GM19099 (cell line): ENCODE data around the gene PIK3IP1.

Experiments
- POLR2A ChIP-seq: IDR thresholded peaks from 3 replicates; pipeline ENCODE4 v1.6.1; 2011; ENCODE audit warnings: low read depth; ENCODE audit not compliant: insufficient read length; ENCODE audit errors: extremely low read depth

The PIK3IP1 gene

GRCh38 chr22:31292236-31292989, at the start of gene PIK3IP1:
Gene PIK3IP1 (minus strand): TSS chr22:31292488. CDS start chr22:31292344, 144 bp downstream.
- TF ChIP-seq POLR2A, result no peak

GRCh38 chr22:31341386-31342088, 49.2 kb upstream of the PIK3IP1 start:
- TF ChIP-seq POLR2A, result no peak

GRCh38 chr22:31340765-31341247, 48.5 kb upstream of the PIK3IP1 start:
- no peak for TF ChIP-seq POLR2A

- no peak for TF ChIP-seq POLR2A
Observed at GRCh38 chr22:31340360-31340759, 48.1 kb upstream of the PIK3IP1 start.

- TF ChIP-seq POLR2A, result no peak
Observed at GRCh38 chr22:31339148-31339832, 47.0 kb upstream of the PIK3IP1 start.

- no peak for TF ChIP-seq POLR2A
Observed at GRCh38 chr22:31337178-31337577, 44.9 kb upstream of the PIK3IP1 start.

- TF ChIP-seq POLR2A, result no peak
Observed at GRCh38 chr22:31334329-31334728, 42.0 kb upstream of the PIK3IP1 start.

GRCh38 chr22:31333641-31334040, 41.4 kb upstream of the PIK3IP1 start:
- no peak for TF ChIP-seq POLR2A

GRCh38 chr22:31332886-31333285, 40.6 kb upstream of the PIK3IP1 start:
- TF ChIP-seq POLR2A, result no peak

GRCh38 chr22:31332010-31332409, 39.7 kb upstream of the PIK3IP1 start:
- TF ChIP-seq POLR2A, result no peak

GRCh38 chr22:31329453-31330215, 37.3 kb upstream of the PIK3IP1 start:
- no peak for TF ChIP-seq POLR2A

- TF ChIP-seq POLR2A, result no peak
Observed at GRCh38 chr22:31329029-31329428, 36.7 kb upstream of the PIK3IP1 start.

GRCh38 chr22:31328544-31328960, 36.3 kb upstream of the PIK3IP1 start:
- TF ChIP-seq POLR2A, result no peak

GRCh38 chr22:31327806-31328543, 35.7 kb upstream of the PIK3IP1 start:
- no peak for TF ChIP-seq POLR2A
